OCI-LY3 (cell line): ENCODE results near the gene RND3.

Source experiments
- H2AFZ ChIP-seq: fragments of 200-600, 300-600 bp; shearing (Covaris generic); 2 replicates; pipeline ENCODE4 v1.6.0; 2014; ENCODE audit warnings: antibody characterized with exemption, low read depth, low read length
- H3K27ac ChIP-seq: fragments of 200-600, 300-600 bp; sonication (generic); 2 replicates; pipeline ENCODE4 v1.5.1; 2014; ENCODE audit warnings: mild to moderate bottlenecking, low read length, moderate library complexity, mixed read lengths
- H3K27me3 ChIP-seq: fragments of 200-600, 300-600 bp; sonication (generic); 2 replicates; pipeline ENCODE4 v1.6.1; 2014; ENCODE audit warnings: low read depth, low read length, mixed read lengths
- H3K36me3 ChIP-seq: fragments of 200-600, 300-600 bp; sonication (generic); replicated peaks from 2 replicates; pipeline ENCODE3; 2014; ENCODE audit warnings: low read depth, low read length, mixed read lengths
- H3K4me1 ChIP-seq: fragments of 300-600, 200-600 bp; sonication (generic); 2 replicates; pipeline ENCODE4 v1.6.1; 2014; ENCODE audit warnings: low read length, mixed read lengths
- H3K4me2 ChIP-seq: fragments of 200-600, 300-600 bp; sonication (generic); 2 replicates; pipeline ENCODE4 v1.6.1; 2014; ENCODE audit warnings: low read length, mixed read lengths
- H3K4me3 ChIP-seq: fragments of 300-600, 200-600 bp; sonication (generic); 2 replicates; pipeline ENCODE4 v1.5.1; 2014; ENCODE audit warnings: antibody characterized with exemption, mild to moderate bottlenecking, low read length, moderate library complexity
- H3K79me2 ChIP-seq: fragments of 300-600, 200-600 bp; shearing (Covaris generic); 2 replicates; pipeline ENCODE4 v1.6.1; 2014; ENCODE audit warnings: mild to moderate bottlenecking, low read length, mixed read lengths
- H3K9ac ChIP-seq: fragments of 300-600, 200-600 bp; shearing (Covaris generic); 2 replicates; pipeline ENCODE4 v1.6.0; 2014; ENCODE audit warnings: mild to moderate bottlenecking, low read length, moderate library complexity
- H3K9me3 ChIP-seq: fragments of 200-600, 300-600 bp; shearing (Covaris generic); 2 replicates; pipeline ENCODE4 v1.6.1; 2014; ENCODE audit warnings: low read length, mixed read lengths; ENCODE audit not compliant: insufficient read depth
- H4K20me1 ChIP-seq: fragments of 200-600, 300-600 bp; sonication (generic); 2 replicates; pipeline ENCODE4 v1.6.1; 2016; ENCODE audit warnings: low read length, mixed read lengths; ENCODE audit not compliant: insufficient read depth
- CTCF ChIP-seq: fragments of 200-600, 300-600 bp; sonication (generic); IDR thresholded peaks from 2 replicates; pipeline ENCODE4 v1.5.1; 2014; ENCODE audit warnings: antibody characterized with exemption, low read length, low read depth
- EZH2phosphoT487 ChIP-seq: fragments of 200-600 bp; shearing (Covaris generic); IDR thresholded peaks from 2 replicates; pipeline ENCODE4 v1.6.1; 2018; ENCODE audit warnings: antibody characterized with exemption, mixed run types, low read depth

The RND3 gene

GRCh38 chr2:150494234-150494945 lies 6.9 kb upstream of the RND3 start:
- H3K4me3 ChIP-seq = no peak overlapping the region
- TF ChIP-seq CTCF (no peak), EZH2phosphoT487 (no peak)
- no peak overlapping the region for H3K4me2 ChIP-seq

DNA sequence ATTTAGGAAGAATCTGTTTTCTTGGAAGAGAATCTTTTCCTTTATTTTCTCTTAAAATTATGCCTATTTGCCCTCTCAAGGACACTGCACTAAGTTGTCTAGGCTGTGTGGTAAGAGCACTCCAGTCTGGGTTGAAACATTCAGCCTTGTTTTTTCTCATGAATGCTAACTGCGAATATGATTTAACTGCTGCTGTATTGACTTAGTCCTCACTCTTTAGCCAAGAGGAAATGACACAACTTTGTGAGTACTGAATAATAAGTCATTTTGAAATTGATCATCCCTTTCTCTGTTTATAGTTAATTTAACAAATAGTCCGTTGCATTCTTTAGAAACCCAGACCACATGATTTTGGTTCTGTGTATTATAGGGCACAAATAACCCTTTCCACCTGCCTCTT lies 4.5 kb upstream of the RND3 start:
- TF ChIP-seq EZH2phosphoT487 = no peak
- no peak for TF ChIP-seq CTCF
- H2AFZ ChIP-seq = no peak overlapping the region

More at GRCh38 chr2:150494234-150494945, 6.9 kb upstream of the RND3 start:
- H3K27me3 ChIP-seq = no peaks in the 10 kb centered on the region
- H3K27ac ChIP-seq = no peak overlapping the region
- no peaks in the 10 kb centered on the region for H4K20me1 ChIP-seq
- H2AFZ ChIP-seq = no peak overlapping the region; the same call in 1 of the 2 replicates
- H3K4me1 ChIP-seq = peaks cover 4% of the 10 kb centered on the region; the same call in 1 of the 2 replicates
- no peaks in the 10 kb centered on the region for H3K9me3 ChIP-seq
- no peak overlapping the region for H3K9ac ChIP-seq
- no peaks in the 10 kb centered on the region for H3K36me3 ChIP-seq
- H3K79me2 ChIP-seq = no peaks in the 10 kb centered on the region

DNA sequence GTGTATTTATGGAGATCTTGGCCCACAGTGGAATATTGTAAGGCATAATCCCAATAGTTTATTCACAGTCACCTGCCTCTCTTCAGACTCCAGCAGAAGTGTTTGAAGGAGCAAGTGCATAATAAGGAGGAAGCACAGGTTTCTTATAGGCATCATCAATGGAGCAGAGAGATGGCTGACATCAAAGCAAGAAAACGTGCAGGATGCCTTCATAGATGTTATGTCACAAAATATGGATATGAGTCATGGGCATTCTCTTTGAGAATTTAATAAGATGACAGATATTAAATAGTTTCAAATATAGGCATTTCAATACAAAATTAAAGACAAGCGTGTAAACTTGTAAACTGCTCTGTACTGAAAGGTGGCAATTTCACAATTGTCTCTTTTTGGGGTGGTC lies 4.0 kb upstream of the RND3 start:
- no peak for TF ChIP-seq CTCF
- no peak for TF ChIP-seq EZH2phosphoT487
- no peaks in the 10 kb centered on the region for H3K27me3 ChIP-seq
- no peak overlapping the region for H3K4me2 ChIP-seq
- peaks cover 16% of the 10 kb centered on the region for H3K4me1 ChIP-seq
- H3K9me3 ChIP-seq = no peaks in the 10 kb centered on the region
- H3K36me3 ChIP-seq = no peaks in the 10 kb centered on the region
- H4K20me1 ChIP-seq = no peaks in the 10 kb centered on the region
- H2AFZ ChIP-seq = no peak overlapping the region
- no peak overlapping the region for H3K4me3 ChIP-seq
- H3K27ac ChIP-seq = no peak overlapping the region
- no peak overlapping the region for H3K9ac ChIP-seq
- H3K79me2 ChIP-seq = no peaks in the 10 kb centered on the region

More for the DNA sequence above, 4.5 kb upstream of the RND3 start:
- no peak overlapping the region for H3K4me3 ChIP-seq
- H3K27me3 ChIP-seq = no peaks in the 10 kb centered on the region
- no peaks in the 10 kb centered on the region for H3K79me2 ChIP-seq
- peaks cover 16% of the 10 kb centered on the region for H3K4me1 ChIP-seq
- no peaks in the 10 kb centered on the region for H4K20me1 ChIP-seq
- H3K9me3 ChIP-seq = no peaks in the 10 kb centered on the region
- no peaks in the 10 kb centered on the region for H3K36me3 ChIP-seq
- no peak overlapping the region for H3K27ac ChIP-seq
- no peak overlapping the region for H3K4me2 ChIP-seq
- no peak overlapping the region for H3K9ac ChIP-seq

DNA sequence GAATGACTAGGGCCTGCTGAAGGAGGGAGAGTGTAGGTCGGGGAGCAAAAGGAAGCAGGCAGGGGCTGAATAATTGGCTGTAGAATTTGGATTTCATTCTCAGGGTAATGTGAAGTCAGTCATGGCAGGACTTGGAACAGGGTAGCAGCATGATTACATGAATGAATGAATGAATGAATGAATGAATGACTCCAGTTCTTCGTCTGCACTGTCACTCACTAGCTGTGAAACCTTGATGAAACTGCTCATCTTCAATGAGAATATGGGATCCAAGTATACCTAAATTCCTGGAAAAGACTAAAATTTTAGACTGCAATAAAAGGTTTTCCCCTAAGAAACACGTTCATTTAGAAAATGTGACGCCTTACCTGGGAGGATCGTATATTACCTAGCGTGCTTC lies 3.0 kb upstream of the RND3 start:
- Histone ChIP-seq H3K27ac (no peak overlapping the region), H3K79me2 (no peaks in the 10 kb centered on the region), H3K9ac (no peak overlapping the region), H2AFZ (no peak overlapping the region), H3K27me3 (no peaks in the 10 kb centered on the region), H3K4me3 (no peak overlapping the region), H3K9me3 (no peaks in the 10 kb centered on the region), H3K36me3 (no peaks in the 10 kb centered on the region), H3K4me1 (peaks cover 16% of the 10 kb centered on the region), H3K4me2 (no peak overlapping the region), H4K20me1 (no peaks in the 10 kb centered on the region)
- TF ChIP-seq CTCF = no peak
- TF ChIP-seq EZH2phosphoT487 = no peak
